ENCODE data around the gene RMDN3.

DNA sequence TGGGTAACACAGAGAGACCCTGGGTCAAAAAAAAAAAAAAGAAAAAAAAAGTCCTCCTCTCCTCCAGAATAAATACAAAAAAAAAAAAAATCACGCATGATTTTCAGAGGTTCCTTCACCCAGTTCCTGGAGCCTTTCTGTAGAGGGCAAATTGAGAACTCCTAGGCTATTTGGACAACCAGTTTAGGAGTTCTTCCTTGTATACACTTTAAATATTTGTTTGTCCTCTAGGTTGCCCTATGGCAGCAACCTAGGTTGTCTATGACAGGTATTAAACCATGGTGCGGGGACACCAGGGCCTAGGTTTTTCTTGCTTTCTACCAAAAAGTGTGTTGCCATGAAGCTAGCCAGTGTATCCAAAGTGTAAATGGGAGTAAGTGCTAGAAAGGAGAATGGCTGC is 48.0 kb upstream of the RMDN3 start:
- TF ChIP-seq, protein P1, sequence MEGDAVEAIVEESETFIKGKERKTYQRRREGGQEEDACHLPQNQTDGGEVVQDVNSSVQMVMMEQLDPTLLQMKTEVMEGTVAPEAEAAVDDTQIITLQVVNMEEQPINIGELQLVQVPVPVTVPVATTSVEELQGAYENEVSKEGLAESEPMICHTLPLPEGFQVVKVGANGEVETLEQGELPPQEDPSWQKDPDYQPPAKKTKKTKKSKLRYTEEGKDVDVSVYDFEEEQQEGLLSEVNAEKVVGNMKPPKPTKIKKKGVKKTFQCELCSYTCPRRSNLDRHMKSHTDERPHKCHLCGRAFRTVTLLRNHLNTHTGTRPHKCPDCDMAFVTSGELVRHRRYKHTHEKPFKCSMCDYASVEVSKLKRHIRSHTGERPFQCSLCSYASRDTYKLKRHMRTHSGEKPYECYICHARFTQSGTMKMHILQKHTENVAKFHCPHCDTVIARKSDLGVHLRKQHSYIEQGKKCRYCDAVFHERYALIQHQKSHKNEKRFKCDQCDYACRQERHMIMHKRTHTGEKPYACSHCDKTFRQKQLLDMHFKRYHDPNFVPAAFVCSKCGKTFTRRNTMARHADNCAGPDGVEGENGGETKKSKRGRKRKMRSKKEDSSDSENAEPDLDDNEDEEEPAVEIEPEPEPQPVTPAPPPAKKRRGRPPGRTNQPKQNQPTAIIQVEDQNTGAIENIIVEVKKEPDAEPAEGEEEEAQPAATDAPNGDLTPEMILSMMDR (IDR thresholded peaks at IDR 0.05; ENCODE audit: poor library complexity): no peak
- TF ChIP-seq EZH2 (IDR thresholded peaks at IDR 0.05; ENCODE audit: borderline replicate concordance): no peak
